Effector CD4-positive, alpha-beta T cell (primary cell): Measurements from ENCODE around the gene FOXA1.
"Not testable (repeated sequence)": the region's sequence is repeated elsewhere in the genome, so short reads cannot be mapped to it uniquely, and the experiment has no call there.

Experiments used
- DNase-seq: peaks from one replicate; pipeline ENCODE4 v3.0.0-alpha.2; 2020

The FOXA1 gene

GRCh38 chr14:37588956-37589714 lies 5.9 kb downstream of the FOXA1 start:
- no peak for DNase-seq

- no peak for DNase-seq
Observed at GRCh38 chr14:37588667-37588955, 6.4 kb downstream of the FOXA1 start.

GRCh38 chr14:37587881-37588666 lies 7.0 kb downstream of the FOXA1 start:
- no peak for DNase-seq

GRCh38 chr14:37587131-37587803 lies 7.8 kb downstream of the FOXA1 start:
- no peak for DNase-seq

GRCh38 chr14:37586797-37587130 lies 8.3 kb downstream of the FOXA1 start:
- no peak for DNase-seq

- no peak for DNase-seq
Observed at GRCh38 chr14:37585971-37586796, 8.9 kb downstream of the FOXA1 start.

GRCh38 chr14:37585101-37585511 lies 9.9 kb downstream of the FOXA1 start:
- DNase-seq, result no peak

GRCh38 chr14:37584211-37585100 lies 10.6 kb downstream of the FOXA1 start:
- DNase-seq, result no peak

GRCh38 chr14:37583358-37584210 lies 11.5 kb downstream of the FOXA1 start:
- no peak for DNase-seq

- no peak for DNase-seq
Observed at GRCh38 chr14:37580146-37580545, 14.9 kb downstream of the FOXA1 start.

GRCh38 chr14:37579274-37579673 lies 15.8 kb downstream of the FOXA1 start:
- DNase-seq, result no peak

GRCh38 chr14:37573356-37573755 lies 21.7 kb downstream of the FOXA1 start:
- DNase-seq, result no peak

GRCh38 chr14:37571391-37571790 lies 23.7 kb downstream of the FOXA1 start:
- no peak for DNase-seq

- no peak for DNase-seq
Observed at GRCh38 chr14:37569729-37570128, 25.3 kb downstream of the FOXA1 start.

- DNase-seq, result no peak
Observed at GRCh38 chr14:37566811-37567371, 28.2 kb downstream of the FOXA1 start.

- no peak for DNase-seq
Observed at GRCh38 chr14:37565550-37565949, 29.5 kb downstream of the FOXA1 start.

- DNase-seq, result no peak
Observed at GRCh38 chr14:37563189-37563588, 31.9 kb downstream of the FOXA1 start.

- no peak for DNase-seq
Observed at GRCh38 chr14:37559386-37559785, 35.7 kb downstream of the FOXA1 start.

GRCh38 chr14:37558740-37559139 lies 36.3 kb downstream of the FOXA1 start:
- DNase-seq, result no peak

GRCh38 chr14:37555596-37555995 lies 39.5 kb downstream of the FOXA1 start:
- not testable (repeated sequence) for DNase-seq
